ENCODE results near the gene KDELR3. TPM values are rescaled to one million over a fixed set of nuclear protein-coding genes. Genes with fewer than 3 reads are reported as not detected.

The KDELR3 gene
- total RNA-seq, 1 experiment from 2014 or later, result 33.1 TPM

- intact Hi-C loops (cut with micrococcal nuclease), result no loop called here
- BruUV-seq (replicated peaks), result no TSS peak
- ChIA-PET RAD21 (ENCODE audit: low non-redundant PET in 1 of 2, low total read pairs in 2 of 2, uncharacterized antibody in 2 of 2, unreplicated experiment in 2 of 2) (no interaction called here), POLR2A (no interaction called here), CTCF (interaction anchor here (1.5 kb wide), 1 partner anchor 48 kb away, joined by 5 read pairs; no protein-coding TSS in a partner anchor)
- H3K27me3 ChIP-seq (ENCODE audit: insufficient read depth, low read length), result no peaks in the 10 kb centered on the region
- no peak overlapping the region for H3K27ac ChIP-seq (ENCODE audit: low read depth, low read length)
- H4K20me1 ChIP-seq (ENCODE audit: insufficient read depth), result no peaks in the 10 kb centered on the region
- H3K9me2 ChIP-seq (ENCODE audit: insufficient read depth), result no peaks in the 10 kb centered on the region
- ATAC-seq (no peak), DNase-seq (ENCODE audit: low read depth, low spot score) (no peak)
- no peaks in the 10 kb centered on the region for H3K79me2 ChIP-seq (ENCODE audit: insufficient read depth, low read length)
- no peak for TF ChIP-seq POLR2A (IDR thresholded peaks at IDR 0.05; ENCODE audit: borderline replicate concordance, extremely low read depth, insufficient read depth, insufficient read length)
- TF ChIP-seq TCF7L2 (IDR thresholded peaks at IDR 0.05; ENCODE audit: borderline replicate concordance, extremely low read depth, insufficient read depth, insufficient read length), result no peak
- no peaks in the 10 kb centered on the region for H3K9me3 ChIP-seq (ENCODE audit: control insufficient read depth in 1 of 2, insufficient read depth in 1 of 2, low read depth in 1 of 2, low read length in 2 of 2)
- H2AFZ ChIP-seq (ENCODE audit: low read depth, low read length, poor library complexity, severe bottlenecking), result no peak overlapping the region
- H3K4me1 ChIP-seq (ENCODE audit: control insufficient read depth in 1 of 2, insufficient read depth in 2 of 2, low read length in 2 of 2), result no peaks in the 10 kb centered on the region
- H3K36me3 ChIP-seq (ENCODE audit: control insufficient read depth in 1 of 2, insufficient read depth in 2 of 2, low read length in 2 of 2), result no peaks in the 10 kb centered on the region
- H3K4me2 ChIP-seq (ENCODE audit: low read length), result no peak overlapping the region
- no peak overlapping the region for H3K4me3 ChIP-seq (replicated peaks in 1 of 2; ENCODE audit: low read depth in 1 of 2, low read length in 2 of 2)
- H3K9ac ChIP-seq (ENCODE audit: low read length), result no peak overlapping the region
Observed at GRCh38 chr22:38523479-38523878, 55.6 kb downstream of the KDELR3 start.

GRCh38 chr22:38524429-38524828 lies 56.5 kb downstream of the KDELR3 start:
- H3K9ac ChIP-seq (ENCODE audit: low read length), result no peak overlapping the region
- H3K4me3 ChIP-seq (replicated peaks in 1 of 2; ENCODE audit: low read depth in 1 of 2, low read length in 2 of 2), result no peak overlapping the region
- DNase-seq (ENCODE audit: low read depth, low spot score) (no peak), ATAC-seq (no peak)
- H3K27ac ChIP-seq (ENCODE audit: low read depth, low read length), result no peak overlapping the region
- H4K20me1 ChIP-seq (ENCODE audit: insufficient read depth), result no peaks in the 10 kb centered on the region
- intact Hi-C loops (cut with micrococcal nuclease), result no loop called here
- no TSS peak for BruUV-seq (replicated peaks)
- H3K9me2 ChIP-seq (ENCODE audit: insufficient read depth), result no peaks in the 10 kb centered on the region
- no peak overlapping the region for H3K4me2 ChIP-seq (ENCODE audit: low read length)
- H3K36me3 ChIP-seq (ENCODE audit: control insufficient read depth in 1 of 2, insufficient read depth in 2 of 2, low read length in 2 of 2), result no peaks in the 10 kb centered on the region
- H3K79me2 ChIP-seq (ENCODE audit: insufficient read depth, low read length), result no peaks in the 10 kb centered on the region
- H3K27me3 ChIP-seq (ENCODE audit: insufficient read depth, low read length), result no peaks in the 10 kb centered on the region
- RAD21 ChIA-PET (ENCODE audit: low non-redundant PET in 1 of 2, low total read pairs in 2 of 2, uncharacterized antibody in 2 of 2, unreplicated experiment in 2 of 2), result no interaction called here
- CTCF ChIA-PET, result no interaction called here
- TF ChIP-seq POLR2AphosphoS5 (IDR thresholded peaks at IDR 0.05; ENCODE audit: low read depth, low read length) (no peak), RAD21 (IDR thresholded peaks at IDR 0.05; ENCODE audit: low read depth) (no peak), YY1 (IDR thresholded peaks at IDR 0.05; ENCODE audit: extremely low read depth, insufficient replicate concordance, low read depth, low read length) (no peak), CBX3 (IDR thresholded peaks at IDR 0.05; ENCODE audit: low read depth) (no peak), ZBTB33 (IDR thresholded peaks at IDR 0.05; ENCODE audit: extremely low read depth, insufficient replicate concordance, low read length) (no peak), FOSL1 (IDR thresholded peaks at IDR 0.05; ENCODE audit: low read depth) (no peak), ZNF274 (IDR thresholded peaks at IDR 0.05; ENCODE audit: low read depth, low read length) (no peak), EZH2 (IDR thresholded peaks at IDR 0.05) (no peak), EGR1 (IDR thresholded peaks at IDR 0.05; ENCODE audit: low read depth) (no peak), SRF (IDR thresholded peaks at IDR 0.05; ENCODE audit: low read depth) (no peak), SP1 (IDR thresholded peaks at IDR 0.05; ENCODE audit: low read depth) (no peak), POLR2A (IDR thresholded peaks at IDR 0.05; ENCODE audit: borderline replicate concordance, extremely low read depth, insufficient read depth, insufficient read length) (no peak), EZH2phosphoT487 (IDR thresholded peaks at IDR 0.05; ENCODE audit: borderline replicate concordance) (no peak), ATF3 (IDR thresholded peaks at IDR 0.05) (no peak), JUND (IDR thresholded peaks at IDR 0.05) (no peak), CTCF (IDR thresholded peaks at IDR 0.05 in 2 of 3, conservative IDR thresholded peaks at IDR 0.05 in 1 of 3; ENCODE audit: borderline replicate concordance in 1 of 3, insufficient read depth in 1 of 3, low read depth in 2 of 3, low read length in 2 of 3) (no peak)
- no peaks in the 10 kb centered on the region for H3K4me1 ChIP-seq (ENCODE audit: control insufficient read depth in 1 of 2, insufficient read depth in 2 of 2, low read length in 2 of 2)
- no peak overlapping the region for H2AFZ ChIP-seq (ENCODE audit: low read depth, low read length, poor library complexity, severe bottlenecking)
- POLR2A ChIA-PET, result no interaction called here
- H3K9me3 ChIP-seq (ENCODE audit: control insufficient read depth in 1 of 2, insufficient read depth in 1 of 2, low read depth in 1 of 2, low read length in 2 of 2), result no peaks in the 10 kb centered on the region

All from HCT116 (cell line).